H1 (cell line): Measurements from ENCODE around the gene OR2T5.
"Not testable (repeated sequence)": the region's sequence is repeated elsewhere in the genome, so short reads cannot be mapped to it uniquely, and the experiment has no call there.

Experiments
- CTCF ChIP-seq, 3 experiments: IDR thresholded peaks; 1 replicate in 2 of 3; 2 replicates in 1 of 3; pipeline versions ENCODE4 v1.5.1 to v1.6.1; 2011; ENCODE audit warnings: low read length in 3 of 3, mild to moderate bottlenecking in 3 of 3, inconsistent platforms in 2 of 3, low read depth in 1 of 3, moderate library complexity in 1 of 3; ENCODE audit not compliant: insufficient read depth in 1 of 3; ENCODE audit errors: control extremely low read depth in 1 of 3
- PHF8 ChIP-seq: fragments of 200-600 bp; sonication (generic); conservative IDR thresholded peaks from 2 replicates; pipeline ENCODE4 v1.7.1; 2012; ENCODE audit warnings: low read depth, mild to moderate bottlenecking, inconsistent platforms, low read length, moderate library complexity
- POLR2A ChIP-seq, 2 experiments: IDR thresholded peaks; 1 replicate in 1 of 2; 2 replicates in 1 of 2; pipeline ENCODE4 v1.6.1; 2011; ENCODE audit warnings: low read depth in 2 of 2, low read length in 2 of 2, mild to moderate bottlenecking in 2 of 2; ENCODE audit errors: control extremely low read depth in 1 of 2
- POLR2AphosphoS5 ChIP-seq: IDR thresholded peaks from 2 replicates; pipeline ENCODE4 v1.6.1; 2011; ENCODE audit warnings: low read depth, low read length

GRCh38 chr1:248472111-248472510 is 16.3 kb upstream of the OR2T5 start:
- not testable (repeated sequence) for TF ChIP-seq POLR2A (IDR thresholded peaks at IDR 0.05; ENCODE audit: control extremely low read depth in 1 of 2, low read depth in 2 of 2, low read length in 2 of 2); PHF8; CTCF (IDR thresholded peaks at IDR 0.05; ENCODE audit: control extremely low read depth in 1 of 3, insufficient read depth in 1 of 3, low read depth in 1 of 3, low read length in 3 of 3); POLR2AphosphoS5
